Lower leg skin (tissue), 4 donors: ENCODE measurements around the gene CDCA7. TPM values are rescaled to one million over a fixed set of nuclear protein-coding genes. Genes with fewer than 3 reads are reported as not detected.
"Not testable (repeated sequence)": the region's sequence is repeated elsewhere in the genome, so short reads cannot be mapped to it uniquely, and the experiment has no call there.

ENCODE experiments used
- DNase-seq, 2 donors: peaks; one replicate each; pipeline ENCODE4 v3.0.0-alpha.2; 2019; ENCODE audit warnings: low spot score in 2 of 2
- H3K4me3 ChIP-seq: fragments of 200-600 bp; sonication (generic); 2 replicates; pipeline ENCODE4 v1.5.1; 2017; ENCODE audit warnings: mild to moderate bottlenecking, low read depth; ENCODE audit not compliant: poor library complexity, severe bottlenecking
- CTCF ChIP-seq, 3 donors: fragments of 450-650 bp; IDR thresholded peaks; one replicate each; pipeline ENCODE4 v1.5.1; 2016; ENCODE audit warnings: antibody characterized with exemption in 3 of 3, mild to moderate bottlenecking in 3 of 3, moderate library complexity in 2 of 3
- POLR2A ChIP-seq, 2 donors: fragments of 450-650 bp; IDR thresholded peaks; one replicate each; pipeline ENCODE4 v1.6.1; 2016 to 2017; ENCODE audit warnings: antibody characterized with exemption in 2 of 2, mild to moderate bottlenecking in 1 of 2, moderate library complexity in 1 of 2
- WGBS, 2 donors: methylation state at CpG; one replicate each; pipeline ENCODE4 v1.1.5; 2018; 5-methylcytosine and 5-hydroxymethylcytosine counted together
- intact Hi-C: fragments of 100-400 bp; cut with DNase I; formaldehyde crosslinking; loops from one replicate; pipeline ENCODE4 v1.15.0; 2023; ENCODE audit warnings: low total_unique reads
- total RNA-seq, 4 donors: library from RNA; depleted of rRNA; stranded (reverse); fragments of >200 nt; gene quantifications; one replicate each; pipeline ENCODE4 v1.1.0, GENCODE V29; 2016

Gene CDCA7
- total RNA-seq, 4 donors from 2014 or later = 5.4 to 6.6 (median 5.7) TPM

- intact Hi-C loops = no loop called here
- no peak for TF ChIP-seq CTCF (IDR thresholded peaks at IDR 0.05)
- H3K4me3 ChIP-seq = no peak overlapping the region
- DNase-seq = no peak
- 89 to 93% methylated on average over 8 of the region's 8 CpGs for WGBS, 2 donors
Measured at GRCh38 chr2:173359231-173359630, 4.6 kb downstream of the CDCA7 start.

- intact Hi-C loops = no loop called here
- DNase-seq = no peak
- 92 to 95% methylated on average over 3 of the region's 3 CpGs for WGBS, 2 donors
Measured at GRCh38 chr2:173370198-173370597, 15.5 kb downstream of the CDCA7 start.

GRCh38 chr2:173371023-173371422, 16.4 kb downstream of the CDCA7 start:
- no peak overlapping the region for H3K4me3 ChIP-seq
- TF ChIP-seq CTCF (IDR thresholded peaks at IDR 0.05) (no peak), POLR2A (IDR thresholded peaks at IDR 0.05) (no peak)
- intact Hi-C loops = no loop called here
- DNase-seq = no peak
- WGBS, 2 donors = 88 to 93% methylated on average over 3 of the region's 3 CpGs

More at GRCh38 chr2:173370198-173370597, 15.5 kb downstream of the CDCA7 start:
- TF ChIP-seq POLR2A (IDR thresholded peaks at IDR 0.05) = no peak
- no peak for TF ChIP-seq CTCF (IDR thresholded peaks at IDR 0.05)
- no peak overlapping the region for H3K4me3 ChIP-seq

GRCh38 chr2:173373290-173373689, 18.6 kb downstream of the CDCA7 start:
- intact Hi-C loops = no loop called here
- no peak for DNase-seq
- TF ChIP-seq POLR2A (IDR thresholded peaks at IDR 0.05) (no peak), CTCF (IDR thresholded peaks at IDR 0.05) (no peak)
- H3K4me3 ChIP-seq = no peak overlapping the region
- WGBS, 2 donors = 65 to 71% methylated on average over 2 of the region's 2 CpGs

GRCh38 chr2:173374634-173375033, 20.0 kb downstream of the CDCA7 start:
- 95 to 97% methylated on average over 3 of the region's 3 CpGs for WGBS, 2 donors
- no peak for TF ChIP-seq CTCF (IDR thresholded peaks at IDR 0.05)
- TF ChIP-seq POLR2A (IDR thresholded peaks at IDR 0.05) = no peak
- intact Hi-C loops = no loop called here
- DNase-seq = no peak
- no peak overlapping the region for H3K4me3 ChIP-seq

- DNase-seq, H3K4me3 ChIP-seq, intact Hi-C loops: not testable (repeated sequence)
- 96 to 97% methylated on average over 4 of the region's 4 CpGs for WGBS, 2 donors
Measured at GRCh38 chr2:173385534-173385933, 30.9 kb downstream of the CDCA7 start.
